K562 (cell line): ENCODE results near the gene UBR4. TPM values are rescaled to one million over a fixed set of nuclear protein-coding genes. Genes with fewer than 3 reads are reported as not detected.

ENCODE experiments used
- ATAC-seq: fragments of 200-7000 bp; cut with Tn5 transposase; 3 replicates; pipeline ENCODE4 v1.9.1; 2020; ENCODE audit warnings: moderate library complexity
- BruUV-seq: library from RNA; stranded (reverse); fragments of 400-500 nt; replicated peaks from 2 replicates; lab custom pipeline; 2021; lab: Mats Ljungman, UMichigan
- CTCF ChIA-PET: fragments of 300-600 bp; formaldehyde crosslinking; extraction: SDS; loops from one replicate; lab custom pipeline; 2021; ENCODE audit warnings: low intra/inter-chr PET ratio; lab: Yijun Ruan, JAX
- POLR2A ChIA-PET: fragments of 300-600, 350-650 bp; sonication (Branson Sonifier 250); formaldehyde crosslinking; extraction: SDS; loops from one replicate; lab custom pipeline; 2021; ENCODE audit warnings: antibody characterized with exemption, inconsistent platforms; lab: Yijun Ruan, JAX
- DNase-seq, 4 experiments: peaks; one replicate each; pipeline versions ENCODE4 v3.0.0 to v3.0.0-alpha.2; 2011 to 2018; ENCODE audit warnings: low spot score in 3 of 4, mixed read lengths in 3 of 4; ENCODE audit errors: extremely low read depth in 1 of 4
- FAIRE-seq: peaks from 2 replicates; lab custom pipeline; 2011; peaks lifted over from hg19 to GRCh38; lab: Jason Lieb, UNC
- H2AFZ ChIP-seq: 2 replicates; pipeline ENCODE4 v1.6.0; 2011; ENCODE audit warnings: low read depth, low read length, control low read depth, inconsistent platforms
- H3K27ac ChIP-seq: fragments of 200-600 bp; 3 replicates; pipeline ENCODE4 v1.8.0; 2011; ENCODE audit warnings: low read depth, mild to moderate bottlenecking, control low read depth, inconsistent platforms, low read length, moderate library complexity, mixed read lengths; ENCODE audit errors: extremely low read depth
- H3K27me3 ChIP-seq, 2 experiments: fragments of 300-600 bp in 1 of 2; 2 replicates in 1 of 2; 3 replicates in 1 of 2; pipeline versions ENCODE4 v1.6.0 to v1.8.0; 2011; ENCODE audit warnings: inconsistent platforms in 2 of 2, low read length in 2 of 2, mild to moderate bottlenecking in 1 of 2, mixed read lengths in 1 of 2, moderate library complexity in 1 of 2; ENCODE audit not compliant: control insufficient read depth in 2 of 2, insufficient read depth in 2 of 2
- H3K36me3 ChIP-seq: fragments of 300-600 bp; 3 replicates; pipeline ENCODE4 v1.8.0; 2011; ENCODE audit warnings: mild to moderate bottlenecking, low read length, inconsistent platforms; ENCODE audit not compliant: control insufficient read depth, insufficient read depth
- H3K4me1 ChIP-seq, 2 experiments: fragments of 200-600 bp in 1 of 2; replicated peaks in 1 of 2; 2 replicates in 1 of 2; 3 replicates in 1 of 2; pipeline versions ENCODE4 v1.5.1 to v1.8.0; 2011; ENCODE audit warnings: inconsistent platforms in 2 of 2, low read length in 2 of 2, mild to moderate bottlenecking in 1 of 2, mixed read lengths in 1 of 2, moderate library complexity in 1 of 2; ENCODE audit not compliant: control insufficient read depth in 2 of 2, insufficient read depth in 2 of 2
- H3K4me2 ChIP-seq: 2 replicates; pipeline ENCODE4 v1.6.1; 2011; ENCODE audit warnings: low read length, control low read depth, inconsistent platforms, mixed read lengths; ENCODE audit not compliant: insufficient read depth
- H3K4me3 ChIP-seq: fragments of 200-600 bp; sonication (generic), shearing (Covaris generic); 2 replicates; pipeline ENCODE4 v1.5.1; 2016; ENCODE audit warnings: control low read depth, inconsistent platforms
- H3K79me2 ChIP-seq: fragments of 200-600 bp; 3 replicates; pipeline ENCODE4 v1.8.0; 2011; ENCODE audit warnings: low read length, inconsistent platforms; ENCODE audit not compliant: control insufficient read depth, insufficient read depth
- H3K9ac ChIP-seq, 2 experiments: 2 replicates each; pipeline versions ENCODE4 v1.6.0 to v1.6.1; 2011; ENCODE audit warnings: low read depth in 2 of 2, low read length in 2 of 2, control low read depth in 1 of 2, inconsistent platforms in 1 of 2, mild to moderate bottlenecking in 1 of 2, mixed read lengths in 1 of 2; ENCODE audit not compliant: insufficient read depth in 1 of 2
- H3K9me1 ChIP-seq: one replicate; pipeline ENCODE4 v1.6.0; 2011; ENCODE audit warnings: inconsistent platforms, mild to moderate bottlenecking, low read length, moderate library complexity; ENCODE audit not compliant: control insufficient read depth, insufficient read depth
- H3K9me3 ChIP-seq: replicated peaks from 2 replicates; pipeline ENCODE4 v1.5.1; 2011; ENCODE audit warnings: low read depth, low read length, inconsistent platforms; ENCODE audit not compliant: control insufficient read depth, insufficient read depth
- H4K20me1 ChIP-seq: replicated peaks from 2 replicates; pipeline ENCODE4 v1.6.1; 2011; ENCODE audit warnings: low read length, inconsistent platforms, mixed read lengths; ENCODE audit not compliant: control insufficient read depth, insufficient read depth
- CBX2 ChIP-seq: fragments of 200-600 bp; sonication (generic); IDR thresholded peaks from one replicate; pipeline ENCODE4 v1.6.1; 2012; ENCODE audit warnings: mild to moderate bottlenecking, low read length, inconsistent platforms; ENCODE audit not compliant: insufficient read depth, poor library complexity, severe bottlenecking
- GATAD2B ChIP-seq: fragments of 450-650 bp; IDR thresholded peaks from 2 replicates; pipeline ENCODE4 v1.6.1; 2017; ENCODE audit warnings: mild to moderate bottlenecking, borderline replicate concordance
- HOXB6 ChIP-seq: fragments of 250-450 bp; sonication (Bioruptor Pico); IDR thresholded peaks from 2 replicates; pipeline ENCODE4 v1.5.1; 2022; ENCODE audit warnings: mild to moderate bottlenecking, borderline replicate concordance
- NEUROD1 ChIP-seq: fragments of 150-350 bp; IDR thresholded peaks from 2 replicates; pipeline ENCODE4 v1.6.1; 2014; ENCODE audit warnings: borderline replicate concordance, low read length, low read depth; ENCODE audit not compliant: partially characterized antibody
- POLR2A ChIP-seq: fragments of 450-650 bp; conservative IDR thresholded peaks from 2 replicates; pipeline ENCODE4 v1.6.1; 2016
- POLR2AphosphoS2 ChIP-seq: IDR thresholded peaks from 2 replicates; pipeline ENCODE4 v1.6.1; 2012; ENCODE audit warnings: low read length, improper control_type of control experiment
- POLR2AphosphoS5 ChIP-seq: IDR thresholded peaks from 2 replicates; pipeline ENCODE4 v1.6.1; 2011; ENCODE audit warnings: mild to moderate bottlenecking, low read depth, low read length, moderate library complexity; ENCODE audit not compliant: control insufficient read depth, insufficient read depth
- POLR2G ChIP-seq: fragments of 200-400 bp; formaldehyde crosslinking; IDR thresholded peaks from 2 replicates; pipeline ENCODE4 v1.6.1; 2017; ENCODE audit warnings: low read depth, mild to moderate bottlenecking, antibody characterized with exemption, low read length, moderate library complexity
- RBM22 ChIP-seq: fragments of 200-400 bp; formaldehyde crosslinking; IDR thresholded peaks from 2 replicates; pipeline ENCODE4 v1.6.1; 2018; ENCODE audit warnings: low read length, low read depth; ENCODE audit not compliant: poor library complexity, severe bottlenecking
- SUPT5H ChIP-seq: fragments of 450-650 bp; IDR thresholded peaks from 2 replicates; pipeline ENCODE4 v1.6.1; 2016
- ZNF644 ChIP-seq: fragments of 200-800 bp; sonication (Bioruptor generic); IDR thresholded peaks from 2 replicates; pipeline ENCODE4 v1.6.1; 2016; ENCODE audit warnings: low read depth, missing genetic modification characterization, missing compliant biosample characterization
- WGBS: fragments of 100-300 bp; shearing (Covaris generic); methylation state at CpG from one replicate; pipeline ENCODE4 v1.1.6; 2016; ENCODE audit warnings: low coverage, mixed read lengths; ENCODE audit not compliant: insufficient coverage; ENCODE audit errors: missing lambda C conversion rate; 5-methylcytosine and 5-hydroxymethylcytosine counted together
- in situ Hi-C: fragments of 300-500 bp; cut with MboI; formaldehyde crosslinking; loops from 4 replicates; pipeline ENCODE4 v1.15.0; 2018; ENCODE audit warnings: inconsistent platforms, mixed read lengths
- intact Hi-C: fragments of 100-400 bp; cut with micrococcal nuclease; formaldehyde crosslinking; loops from 2 replicates; pipeline ENCODE4 v1.14.2; 2022
- polyA plus RNA-seq, 8 experiments: library from polyadenylated mRNA; depleted of rRNA in 4 of 8; stranded (reverse) in 5 of 8; unstranded in 3 of 8; fragments of >200 nt; fragmentation: Nextera tagmentation in 2 of 8; fragmentation: Illumina TruSeq in 1 of 8; extraction: Ambion mirVana in 2 of 8; extraction: Trizol in 1 of 8; gene quantifications; 2 replicates each; pipeline versions ENCODE4 v1.2.1 to v1.2.3, GENCODE V29; 2011 to 2014; ENCODE audit warnings: inconsistent platforms in 1 of 8, missing spikeins in 1 of 8
- total RNA-seq, 7 experiments: library from RNA; depleted of rRNA in 6 of 7; stranded (reverse); fragments of >200 nt in 6 of 7; fragmentation: Illumina TruSeq in 2 of 7; extraction: Trizol in 2 of 7; gene quantifications; 2 replicates each; pipeline versions ENCODE4 v1.2.1 to v1.2.3, GENCODE V29; 2011 to 2021; ENCODE audit warnings: low replicate concordance in 1 of 7

Gene UBR4
- total and polyA plus RNA-seq, 9 of the 15 experiments (the other 6 are each of a cell fraction or from before 2014, with no cell fraction given), result 55.4 to 277 (median 123) TPM

DNA sequence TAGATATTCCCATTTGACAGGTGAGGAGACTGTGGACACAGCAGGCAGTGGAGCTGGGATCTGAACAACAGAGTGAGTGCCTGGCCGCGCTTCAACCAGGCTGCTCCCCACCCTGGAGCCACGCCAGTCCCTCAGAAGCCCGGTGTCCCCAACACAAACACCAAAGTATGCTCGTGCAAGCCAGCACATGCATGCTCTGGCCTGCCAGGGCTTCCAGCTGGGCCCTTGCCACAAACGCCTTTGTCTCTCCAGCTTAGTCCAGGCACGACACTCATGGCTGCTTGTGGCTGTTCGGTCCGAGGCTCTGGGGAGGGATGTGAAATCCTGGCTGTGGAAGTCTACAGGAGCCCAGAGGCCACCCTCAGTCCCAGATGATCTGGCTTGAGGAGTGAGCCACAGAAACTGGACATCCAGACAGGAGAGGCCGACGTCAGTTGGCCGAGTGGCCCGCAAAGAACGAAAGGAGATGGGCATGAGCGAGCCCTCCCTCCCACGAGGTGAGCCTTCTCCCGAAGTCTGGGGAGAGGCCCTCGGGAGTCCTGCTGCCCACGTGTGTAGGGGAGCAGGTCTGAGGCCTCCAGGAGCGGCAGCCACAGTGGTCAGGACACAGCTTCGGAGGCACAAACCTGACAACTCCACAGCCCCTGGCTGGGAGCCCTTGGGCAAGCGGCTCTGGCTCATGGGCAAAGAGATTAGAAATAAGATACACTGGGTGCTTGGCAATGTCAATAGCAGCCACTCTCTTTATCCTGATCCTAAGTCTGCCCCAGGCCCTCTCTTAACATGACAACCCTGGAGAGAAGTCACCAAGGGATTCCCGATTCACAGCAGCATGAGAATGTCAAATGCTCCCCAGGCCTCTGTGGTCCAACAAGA lies 136.5 kb downstream of the UBR4 start:
- peaks cover 0 to 9% of the 10 kb centered on the region in 2 experiments; a peak in 3 of 5 replicates for H3K4me1 ChIP-seq
- ChIA-PET CTCF (no interaction called here), POLR2A (interaction anchor here (0.5 to 4.2 kb wide), 7 partner anchors 9 to 222 kb away, joined by 3 to 29 read pairs (median 4); no protein-coding TSS in a partner anchor)
- no peak overlapping the region for H2AFZ ChIP-seq
- 83% methylated on average over 23 of the region's 23 CpGs for WGBS
- in situ Hi-C loops, result no loop called here
- no TSS peak for BruUV-seq
- intact Hi-C loops, result no loop called here
- peaks cover 17% of the 10 kb centered on the region; the same call in 1 of the 2 replicates for H4K20me1 ChIP-seq
- no peaks in the 10 kb centered on the region for H3K9me3 ChIP-seq
- H3K79me2 ChIP-seq, result no peaks in the 10 kb centered on the region
- no peak overlapping the region for H3K4me3 ChIP-seq
- H3K9ac ChIP-seq, result peak overlapping the region in 1 of 2 experiments; percentile 37; a peak in 2 of 4 replicates
- DNase-seq, result no peak
- ATAC-seq, result peak; percentile 3; the same call in 2 of the 3 replicates
- H3K27me3 ChIP-seq, result peaks cover 0 to 19% of the 10 kb centered on the region in 2 experiments; a peak in 2 of 5 replicates
- TF ChIP-seq RBM22 (peak; percentile 81), SUPT5H (0 out of 2 replicates have a peak, but pooled peaks have one; percentile 10), POLR2G (peak; percentile 54; the same call in 1 of the 2 replicates), GATAD2B (no peak), POLR2A (peak; percentile 43; the same call in 1 of the 2 replicates), ZNF644 (no peak), HOXB6 (CRISPR knock-in tag) (no peak), POLR2AphosphoS2 (peak; percentile 28; the same call in 1 of the 2 replicates), POLR2AphosphoS5 (0 out of 2 replicates have a peak, but pooled peaks have one; percentile 13), CBX2 (no peak), NEUROD1 (no peak)
- no peak for FAIRE-seq
- peaks cover 61% of the 10 kb centered on the region; the same call in 2 of the 3 replicates for H3K36me3 ChIP-seq
- H3K27ac ChIP-seq, result no peak overlapping the region
- H3K4me2 ChIP-seq, result no peak overlapping the region
- H3K9me1 ChIP-seq, result no peaks in the 10 kb centered on the region
